ENCODE data around the gene AUTS2.

AUTS2 gene

GRCh38 chr7:69895446-69895845 lies 297.2 kb downstream of the AUTS2 start:
- H3K9me3 ChIP-seq (ENCODE audit: insufficient read depth, low read length) = no peaks in the 10 kb centered on the region
- peaks cover 2% of the 10 kb centered on the region for H3K36me3 ChIP-seq (ENCODE audit: insufficient read depth, insufficient read length, low read length)
- no peaks in the 10 kb centered on the region for H3K4me1 ChIP-seq (ENCODE audit: insufficient read depth, insufficient read length)
- H3K9ac ChIP-seq (ENCODE audit: insufficient read length, low read depth) = no peak overlapping the region
- H3K27me3 ChIP-seq (ENCODE audit: insufficient read depth, insufficient read length) = no peaks in the 10 kb centered on the region
- no peak for TF ChIP-seq YY1 (IDR thresholded peaks at IDR 0.05; ENCODE audit: insufficient read depth, insufficient read length)
- TF ChIP-seq ZNF274 (IDR thresholded peaks at IDR 0.05; ENCODE audit: low read depth, low read length) = no peak
- TF ChIP-seq SUZ12 (IDR thresholded peaks at IDR 0.05; ENCODE audit: extremely low read depth, insufficient read depth, insufficient read length) = no peak
- DNase-seq (ENCODE audit: low read depth, low spot score) = no peak
- H3K4me3 ChIP-seq (ENCODE audit: insufficient read length, low read depth) = no peak overlapping the region

DNA sequence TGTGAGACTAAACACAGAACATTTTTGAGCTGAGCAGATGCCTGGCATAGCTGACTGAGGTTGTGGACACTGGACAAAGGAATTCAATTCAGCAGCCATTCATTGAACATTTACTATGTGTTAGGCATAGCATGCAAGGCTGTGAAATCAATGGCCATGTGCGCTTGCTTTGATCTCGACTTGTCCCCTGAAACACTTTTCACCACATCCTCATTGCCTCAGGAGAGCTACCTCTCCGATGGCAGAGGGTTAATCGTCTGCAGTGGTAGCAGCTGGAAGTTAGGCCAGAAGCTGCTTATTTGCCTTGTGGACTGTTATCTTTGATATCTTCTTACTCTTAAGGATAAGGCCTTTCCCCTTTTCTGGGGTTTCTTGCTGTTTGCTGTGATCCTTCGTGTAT lies 297.8 kb downstream of the AUTS2 start:
- no peak for TF ChIP-seq ZNF274 (IDR thresholded peaks at IDR 0.05; ENCODE audit: low read depth, low read length)
- no peak for TF ChIP-seq YY1 (IDR thresholded peaks at IDR 0.05; ENCODE audit: insufficient read depth, insufficient read length)
- no peak for TF ChIP-seq SUZ12 (IDR thresholded peaks at IDR 0.05; ENCODE audit: extremely low read depth, insufficient read depth, insufficient read length)
- H3K36me3 ChIP-seq (ENCODE audit: insufficient read depth, insufficient read length, low read length) = peaks cover 2% of the 10 kb centered on the region
- H3K4me1 ChIP-seq (ENCODE audit: insufficient read depth, insufficient read length) = no peaks in the 10 kb centered on the region

GRCh38 chr7:69898189-69898588 lies 299.9 kb downstream of the AUTS2 start:
- DNase-seq (ENCODE audit: low read depth, low spot score) = no peak
- Histone ChIP-seq H3K4me3 (ENCODE audit: insufficient read length, low read depth) (no peak overlapping the region), H3K9me3 (ENCODE audit: insufficient read depth, low read length) (no peaks in the 10 kb centered on the region), H3K4me1 (ENCODE audit: insufficient read depth, insufficient read length) (no peaks in the 10 kb centered on the region), H3K27me3 (ENCODE audit: insufficient read depth, insufficient read length) (no peaks in the 10 kb centered on the region), H3K36me3 (ENCODE audit: insufficient read depth, insufficient read length, low read length) (peaks cover 2% of the 10 kb centered on the region), H3K9ac (ENCODE audit: insufficient read length, low read depth) (no peak overlapping the region)
- TF ChIP-seq ZNF274 (IDR thresholded peaks at IDR 0.05; ENCODE audit: low read depth, low read length) = no peak
- TF ChIP-seq YY1 (IDR thresholded peaks at IDR 0.05; ENCODE audit: insufficient read depth, insufficient read length) = no peak
- TF ChIP-seq SUZ12 (IDR thresholded peaks at IDR 0.05; ENCODE audit: extremely low read depth, insufficient read depth, insufficient read length) = no peak

More for the DNA sequence above, 297.8 kb downstream of the AUTS2 start:
- Histone ChIP-seq H3K9ac (ENCODE audit: insufficient read length, low read depth) (no peak overlapping the region), H3K4me3 (ENCODE audit: insufficient read length, low read depth) (no peak overlapping the region), H3K9me3 (ENCODE audit: insufficient read depth, low read length) (no peaks in the 10 kb centered on the region), H3K27me3 (ENCODE audit: insufficient read depth, insufficient read length) (no peaks in the 10 kb centered on the region)
- no peak for DNase-seq (ENCODE audit: low read depth, low spot score)

DNA sequence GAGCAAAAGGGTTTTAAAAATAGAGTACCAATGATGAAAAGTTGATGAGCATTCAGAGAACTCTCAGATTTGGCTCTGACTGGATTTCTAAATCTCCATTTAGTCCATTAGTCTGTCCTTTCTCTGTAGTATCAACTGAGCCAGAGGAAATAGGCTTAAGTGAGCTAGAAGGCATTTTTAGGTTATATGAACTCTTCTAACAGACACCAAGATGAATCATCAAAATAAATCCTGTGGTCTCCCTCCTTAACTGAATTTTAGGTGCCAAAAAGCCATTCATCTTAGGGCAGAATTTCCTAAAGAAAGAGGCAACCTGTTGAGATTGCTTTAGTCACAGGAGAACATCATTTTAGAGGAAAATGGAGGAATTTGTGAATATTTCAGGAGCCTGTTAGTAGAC lies 305.1 kb downstream of the AUTS2 start:
- TF ChIP-seq SUZ12 (IDR thresholded peaks at IDR 0.05; ENCODE audit: extremely low read depth, insufficient read depth, insufficient read length) = no peak
- TF ChIP-seq ZNF274 (IDR thresholded peaks at IDR 0.05; ENCODE audit: low read depth, low read length) = no peak
- Histone ChIP-seq H3K36me3 (ENCODE audit: insufficient read depth, insufficient read length, low read length) (peaks cover 2% of the 10 kb centered on the region), H3K4me1 (ENCODE audit: insufficient read depth, insufficient read length) (no peaks in the 10 kb centered on the region), H3K4me3 (ENCODE audit: insufficient read length, low read depth) (no peak overlapping the region), H3K27me3 (ENCODE audit: insufficient read depth, insufficient read length) (no peaks in the 10 kb centered on the region), H3K9ac (ENCODE audit: insufficient read length, low read depth) (no peak overlapping the region), H3K9me3 (ENCODE audit: insufficient read depth, low read length) (no peaks in the 10 kb centered on the region)
- DNase-seq (ENCODE audit: low read depth, low spot score) = no peak

DNA sequence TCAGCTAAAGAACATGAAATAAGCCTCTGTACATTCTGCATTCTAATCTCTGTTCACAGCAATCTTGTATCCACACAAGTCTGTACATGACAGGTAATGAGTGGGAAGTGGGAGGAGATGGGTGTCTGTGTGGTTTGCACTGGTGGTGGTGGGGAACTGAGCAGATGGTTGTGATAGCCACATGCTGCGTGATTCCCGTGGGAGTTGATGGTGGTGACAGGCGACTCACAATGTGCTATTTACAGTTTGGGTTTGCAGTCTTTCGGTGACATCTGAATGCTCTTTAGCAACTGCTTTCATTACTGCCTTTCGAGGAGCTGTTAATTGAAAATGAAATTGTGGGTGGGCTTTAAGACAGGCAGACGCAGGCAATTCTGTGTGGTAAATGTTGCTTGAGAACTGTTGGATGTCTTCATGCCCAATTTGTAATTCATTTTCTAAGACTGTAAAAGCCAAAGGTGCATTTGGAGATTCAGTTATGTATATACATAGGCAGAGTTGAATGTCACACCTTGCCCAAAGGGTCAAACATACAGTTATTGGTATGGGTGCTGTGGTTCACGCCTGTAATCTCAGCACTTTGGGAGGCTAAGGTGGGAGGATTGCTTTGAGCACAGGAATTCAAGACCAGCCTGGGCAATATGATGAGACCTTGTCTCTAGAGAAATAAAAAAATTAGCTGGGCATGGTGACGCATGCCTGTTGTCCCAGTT lies 308.2 kb downstream of the AUTS2 start:
- Histone ChIP-seq H3K9me3 (ENCODE audit: insufficient read depth, low read length) (peaks cover 7% of the 10 kb centered on the region; the same call in 1 of the 2 replicates), H3K4me1 (ENCODE audit: insufficient read depth, insufficient read length) (no peaks in the 10 kb centered on the region), H3K4me3 (ENCODE audit: insufficient read length, low read depth) (no peak overlapping the region), H3K9ac (ENCODE audit: insufficient read length, low read depth) (no peak overlapping the region), H3K27me3 (ENCODE audit: insufficient read depth, insufficient read length) (no peaks in the 10 kb centered on the region), H3K36me3 (ENCODE audit: insufficient read depth, insufficient read length, low read length) (no peaks in the 10 kb centered on the region)
- TF ChIP-seq ZNF274 (IDR thresholded peaks at IDR 0.05; ENCODE audit: low read depth, low read length) = no peak
- no peak for TF ChIP-seq YY1 (IDR thresholded peaks at IDR 0.05; ENCODE audit: insufficient read depth, insufficient read length)
- TF ChIP-seq SUZ12 (IDR thresholded peaks at IDR 0.05; ENCODE audit: extremely low read depth, insufficient read depth, insufficient read length) = no peak
- DNase-seq (ENCODE audit: low read depth, low spot score) = no peak

DNA sequence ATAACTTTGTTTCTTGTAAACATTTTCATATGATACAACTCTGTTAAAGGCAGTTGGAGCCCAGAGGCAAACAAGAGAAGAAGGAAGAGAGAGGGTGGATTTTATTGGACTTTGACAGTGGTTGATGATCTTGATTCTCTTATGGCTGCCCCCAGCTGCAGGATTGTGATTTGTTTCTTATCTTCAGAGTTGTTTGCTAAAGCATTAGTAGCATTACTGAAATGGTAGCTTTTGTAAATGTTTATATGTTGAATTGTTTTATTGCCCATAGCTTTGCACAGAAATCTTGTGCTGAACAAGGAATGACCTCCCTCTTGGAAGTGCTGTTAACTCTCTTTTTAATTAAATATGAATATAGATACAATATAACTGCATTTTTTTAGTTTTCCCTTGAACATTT lies 309.4 kb downstream of the AUTS2 start:
- Histone ChIP-seq H3K4me3 (ENCODE audit: insufficient read length, low read depth) (no peak overlapping the region), H3K27me3 (ENCODE audit: insufficient read depth, insufficient read length) (no peaks in the 10 kb centered on the region), H3K36me3 (ENCODE audit: insufficient read depth, insufficient read length, low read length) (no peaks in the 10 kb centered on the region), H3K9ac (ENCODE audit: insufficient read length, low read depth) (no peak overlapping the region), H3K4me1 (ENCODE audit: insufficient read depth, insufficient read length) (no peaks in the 10 kb centered on the region), H3K9me3 (ENCODE audit: insufficient read depth, low read length) (peaks cover 12% of the 10 kb centered on the region; the same call in 1 of the 2 replicates)
- no peak for TF ChIP-seq SUZ12 (IDR thresholded peaks at IDR 0.05; ENCODE audit: extremely low read depth, insufficient read depth, insufficient read length)
- TF ChIP-seq YY1 (IDR thresholded peaks at IDR 0.05; ENCODE audit: insufficient read depth, insufficient read length) = no peak
- no peak for TF ChIP-seq ZNF274 (IDR thresholded peaks at IDR 0.05; ENCODE audit: low read depth, low read length)
- DNase-seq (ENCODE audit: low read depth, low spot score) = no peak

DNA sequence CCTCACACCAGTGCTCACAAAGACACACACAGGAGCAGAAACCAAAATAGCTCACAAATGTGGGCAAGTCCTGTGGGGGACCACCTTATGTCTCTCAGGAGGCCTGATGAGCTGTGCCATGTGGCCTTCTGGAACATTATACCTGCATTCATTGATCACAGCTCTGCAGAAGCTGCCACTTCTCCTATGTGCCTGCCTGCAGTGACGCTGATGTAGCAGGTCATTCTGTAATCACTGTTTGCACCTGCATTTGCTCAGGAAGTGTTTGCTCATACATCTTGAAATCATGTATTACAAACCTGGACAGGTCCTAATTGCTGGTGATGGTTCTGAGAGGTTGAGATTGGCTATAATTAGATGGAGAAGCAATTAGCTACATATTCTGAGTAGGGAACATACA lies 310.2 kb downstream of the AUTS2 start:
- DNase-seq (ENCODE audit: low read depth, low spot score) = no peak
- no peak overlapping the region for H3K9ac ChIP-seq (ENCODE audit: insufficient read length, low read depth)
- TF ChIP-seq ZNF274 (IDR thresholded peaks at IDR 0.05; ENCODE audit: low read depth, low read length) = no peak

More for the DNA sequence above, 310.2 kb downstream of the AUTS2 start:
- no peaks in the 10 kb centered on the region for H3K27me3 ChIP-seq (ENCODE audit: insufficient read depth, insufficient read length)
- H3K4me1 ChIP-seq (ENCODE audit: insufficient read depth, insufficient read length) = no peaks in the 10 kb centered on the region
- H3K4me3 ChIP-seq (ENCODE audit: insufficient read length, low read depth) = no peak overlapping the region
- peaks cover 12% of the 10 kb centered on the region; the same call in 1 of the 2 replicates for H3K9me3 ChIP-seq (ENCODE audit: insufficient read depth, low read length)
- no peaks in the 10 kb centered on the region for H3K36me3 ChIP-seq (ENCODE audit: insufficient read depth, insufficient read length, low read length)
